Esophagus muscularis mucosa (tissue), 4 donors: ENCODE measurements around the gene CTIF. TPM values are rescaled to one million over a fixed set of nuclear protein-coding genes. Genes with fewer than 3 reads are reported as not detected.

ENCODE experiments used
- DNase-seq: peaks from one replicate; pipeline ENCODE4 v3.0.0-alpha.2; 2017; ENCODE audit errors: extremely low spot score
- H3K27ac ChIP-seq, 4 donors: fragments of 200-600 bp; sonication (generic); replicated peaks in 1 of 4; 1 replicate in 3 of 4; 2 replicates in 1 of 4; pipeline ENCODE4 v1.5.1; 2016 to 2019; ENCODE audit warnings: mild to moderate bottlenecking in 1 of 4
- H3K27me3 ChIP-seq, 4 donors: fragments of 200-600 bp; sonication (generic); one replicate each; pipeline versions ENCODE4 v1.5.1 to v1.6.0; 2016 to 2019
- H3K36me3 ChIP-seq, 4 donors: fragments of 200-600 bp; sonication (generic); one replicate each; pipeline ENCODE4 v1.5.1; 2016 to 2019
- H3K4me1 ChIP-seq, 4 donors: fragments of 200-600 bp; sonication (generic); one replicate each; pipeline ENCODE4 v1.5.1; 2016 to 2019
- H3K4me3 ChIP-seq, 4 donors: fragments of 200-600 bp; sonication (generic); 1 replicate in 2 of 4; 2 replicates in 2 of 4; pipeline ENCODE4 v1.5.1; 2016 to 2019; ENCODE audit warnings: mild to moderate bottlenecking in 4 of 4, moderate library complexity in 1 of 4
- H3K9me3 ChIP-seq, 4 donors: fragments of 200-600 bp; sonication (generic); 1 replicate in 3 of 4; 2 replicates in 1 of 4; pipeline ENCODE4 v1.5.1; 2016 to 2019
- CTCF ChIP-seq, 3 experiments: fragments of 200-600 bp in 2 of 3; fragments of 450-650 bp in 1 of 3; sonication (generic) in 2 of 3; IDR thresholded peaks; one replicate each; pipeline ENCODE4 v1.5.1; 2017 to 2019; ENCODE audit warnings: antibody characterized with exemption in 3 of 3, mild to moderate bottlenecking in 2 of 3, moderate library complexity in 1 of 3
- EP300 ChIP-seq: sonication (generic); formaldehyde crosslinking; IDR thresholded peaks from one replicate; pipeline ENCODE4 v1.6.1; 2017; ENCODE audit warnings: antibody characterized with exemption
- POLR2A ChIP-seq: fragments of 450-650 bp; IDR thresholded peaks from one replicate; pipeline ENCODE4 v1.6.1; 2017; ENCODE audit warnings: antibody characterized with exemption, moderate library complexity, mild to moderate bottlenecking, low read depth
- POLR2AphosphoS5 ChIP-seq, 2 donors: sonication (generic); formaldehyde crosslinking; IDR thresholded peaks; one replicate each; pipeline ENCODE4 v1.6.1; 2017; ENCODE audit warnings: antibody characterized with exemption in 2 of 2
- WGBS: methylation state at CpG from one replicate; pipeline ENCODE4 v1.1.5; 2018; 5-methylcytosine and 5-hydroxymethylcytosine counted together
- intact Hi-C: fragments of 100-400 bp; cut with DNase I; formaldehyde crosslinking; loops from one replicate; pipeline ENCODE4 v1.15.1; 2023
- total RNA-seq, 4 donors: library from RNA; depleted of rRNA; stranded (reverse); fragments of >200 nt; gene quantifications; one replicate each; pipeline versions ENCODE4 v1.1.0 to v1.2.1, GENCODE V29; 2016

Gene CTIF
- total RNA-seq, 4 donors from 2014 or later = 63.1 to 137 (median 87.7) TPM

- intact Hi-C loops = loop anchor here (10.0 kb wide), 1 partner anchor 82 kb away; no protein-coding TSS in a partner anchor
- Histone ChIP-seq H3K4me1 (peaks cover 77 to 94% (median 91%) of the 10 kb centered on the region in 4 donors), H3K27me3 (no peaks in the 10 kb centered on the region), H3K9me3 (no peaks in the 10 kb centered on the region), H3K27ac (peak overlapping the region; percentile 77 to 86 (median 84)), H3K4me3 (no peak overlapping the region), H3K36me3 (peaks cover 0 to 42% (median 17%) of the 10 kb centered on the region in 4 donors)
- no peak for DNase-seq
- WGBS = 31% methylated on average over 10 of the region's 10 CpGs
- TF ChIP-seq EP300 (no peak), POLR2A (no peak), CTCF (IDR thresholded peaks at IDR 0.05) (no peak), POLR2AphosphoS5 (IDR thresholded peaks at IDR 0.05) (peak; percentile 63 to 78)
Observed at GRCh38 chr18:48767090-48767690, 228.4 kb downstream of the CTIF start.

GRCh38 chr18:48769006-48769636 is 230.3 kb downstream of the CTIF start:
- TF ChIP-seq CTCF (IDR thresholded peaks at IDR 0.05) (peak in 1 of 3 experiments; percentile 5), POLR2A (no peak), POLR2AphosphoS5 (IDR thresholded peaks at IDR 0.05) (no peak)
- peaks cover 61 to 84% (median 77%) of the 10 kb centered on the region in 4 donors for H3K4me1 ChIP-seq
- H3K9me3 ChIP-seq = no peaks in the 10 kb centered on the region
- 66% methylated on average over 4 of the region's 10 CpGs for WGBS
- no peaks in the 10 kb centered on the region for H3K27me3 ChIP-seq
- DNase-seq = no peak
- intact Hi-C loops = loop anchor here (10.0 kb wide), 1 partner anchor 84 kb away; no protein-coding TSS in a partner anchor
- no peak overlapping the region for H3K4me3 ChIP-seq
- H3K27ac ChIP-seq = peak overlapping the region; percentile 63 to 86 (median 84)
- peaks cover 0 to 39% (median 14%) of the 10 kb centered on the region in 4 donors for H3K36me3 ChIP-seq

GRCh38 chr18:48770243-48770642 is 231.4 kb downstream of the CTIF start:
- intact Hi-C loops = no loop called here
- Histone ChIP-seq H3K27ac (peak overlapping the region; percentile 74 to 86 (median 79)), H3K4me3 (no peak overlapping the region), H3K4me1 (peaks cover 49 to 75% (median 68%) of the 10 kb centered on the region in 4 donors), H3K27me3 (no peaks in the 10 kb centered on the region), H3K9me3 (no peaks in the 10 kb centered on the region), H3K36me3 (peaks cover 0 to 30% (median 15%) of the 10 kb centered on the region in 4 donors)
- TF ChIP-seq POLR2AphosphoS5 (IDR thresholded peaks at IDR 0.05) (no peak), POLR2A (no peak), EP300 (no peak), CTCF (IDR thresholded peaks at IDR 0.05) (no peak)
- DNase-seq = no peak
- WGBS = 94% methylated on average over 5 of the region's 8 CpGs

- H3K36me3 ChIP-seq = peaks cover 0 to 35% (median 25%) of the 10 kb centered on the region in 4 donors
- DNase-seq = no peak
- H3K4me3 ChIP-seq = no peak overlapping the region
- 69% methylated on average over 10 of the region's 22 CpGs for WGBS
- H3K4me1 ChIP-seq = peaks cover 49 to 72% (median 62%) of the 10 kb centered on the region in 4 donors
- TF ChIP-seq CTCF (IDR thresholded peaks at IDR 0.05) = no peak
- TF ChIP-seq POLR2AphosphoS5 (IDR thresholded peaks at IDR 0.05) = peak; percentile 15 to 39
- no peak for TF ChIP-seq POLR2A
- peak overlapping the region; percentile 74 to 86 (median 79) for H3K27ac ChIP-seq
- H3K27me3 ChIP-seq = no peaks in the 10 kb centered on the region
- intact Hi-C loops = no loop called here
- H3K9me3 ChIP-seq = no peaks in the 10 kb centered on the region
Observed at GRCh38 chr18:48771641-48772375, 233.0 kb downstream of the CTIF start.
